Cardiac muscle cell (in vitro differentiated cells and primary cell): ENCODE results near the gene BEST3. TPM values are rescaled to one million over a fixed set of nuclear protein-coding genes. Genes with fewer than 3 reads are reported as not detected.

ENCODE experiments used
- DNase-seq, 2 donors: peaks; one replicate each; pipeline versions ENCODE4 v3.0.0 to v3.0.0-alpha.2; 2010 to 2017; ENCODE audit warnings: low read depth in 1 of 2, low spot score in 1 of 2
- H3K27ac ChIP-seq: fragments of 200-600 bp; sonication (generic); 2 replicates; pipeline ENCODE4 v1.5.1; 2016
- H3K27me3 ChIP-seq: fragments of 200-600 bp; sonication (generic); 2 replicates; pipeline ENCODE4 v1.6.0; 2016; ENCODE audit warnings: control low read depth
- H3K36me3 ChIP-seq: fragments of 200-600 bp; sonication (generic); 2 replicates; pipeline ENCODE4 v1.5.1; 2016; ENCODE audit warnings: control low read depth
- H3K4me1 ChIP-seq: fragments of 200-600 bp; sonication (generic); 2 replicates; pipeline ENCODE4 v1.8.1; 2017; ENCODE audit warnings: low read depth, mild to moderate bottlenecking, mixed run types
- H3K4me3 ChIP-seq: fragments of 200-600 bp; sonication (generic); 2 replicates; pipeline ENCODE4 v1.5.1; 2016; ENCODE audit warnings: mild to moderate bottlenecking
- H3K9me3 ChIP-seq: fragments of 200-600 bp; sonication (generic); 2 replicates; pipeline ENCODE4 v1.5.1; 2017; ENCODE audit warnings: low read depth, mild to moderate bottlenecking, control low read depth
- polyA plus RNA-seq: library from polyadenylated mRNA; unstranded; fragments of >200 nt; fragmentation: Nextera tagmentation; extraction: Ambion mirVana; gene quantifications from 2 replicates; pipeline ENCODE4 v1.2.1, GENCODE V29; 2016
- total RNA-seq: library from RNA; depleted of rRNA; stranded (reverse); fragments of >200 nt; gene quantifications from 2 replicates; pipeline ENCODE4 v1.2.3, GENCODE V29; 2016
- TF ChIP-seq, protein P1 (sequence below): IDR thresholded peaks from 2 replicates; pipeline ENCODE4 v1.5.1; 2012; ENCODE audit warnings: low read depth, mild to moderate bottlenecking, low read length

BEST3 gene
- total and polyA plus RNA-seq, 2 experiments from 2014 or later: not detected

GRCh38 chr12:69714542-69714941 lies 15.4 kb upstream of the BEST3 start:
- H3K4me1 ChIP-seq: peaks cover 16% of the 10 kb centered on the region
- no peak for DNase-seq

GRCh38 chr12:69712826-69713225 lies 13.7 kb upstream of the BEST3 start:
- Histone ChIP-seq H3K9me3 (no peaks in the 10 kb centered on the region), H3K4me1 (no peaks in the 10 kb centered on the region), H3K36me3 (no peaks in the 10 kb centered on the region), H3K27ac (no peak overlapping the region), H3K27me3 (no peaks in the 10 kb centered on the region), H3K4me3 (no peak overlapping the region)
- no peak for DNase-seq
- TF ChIP-seq, protein P1, sequence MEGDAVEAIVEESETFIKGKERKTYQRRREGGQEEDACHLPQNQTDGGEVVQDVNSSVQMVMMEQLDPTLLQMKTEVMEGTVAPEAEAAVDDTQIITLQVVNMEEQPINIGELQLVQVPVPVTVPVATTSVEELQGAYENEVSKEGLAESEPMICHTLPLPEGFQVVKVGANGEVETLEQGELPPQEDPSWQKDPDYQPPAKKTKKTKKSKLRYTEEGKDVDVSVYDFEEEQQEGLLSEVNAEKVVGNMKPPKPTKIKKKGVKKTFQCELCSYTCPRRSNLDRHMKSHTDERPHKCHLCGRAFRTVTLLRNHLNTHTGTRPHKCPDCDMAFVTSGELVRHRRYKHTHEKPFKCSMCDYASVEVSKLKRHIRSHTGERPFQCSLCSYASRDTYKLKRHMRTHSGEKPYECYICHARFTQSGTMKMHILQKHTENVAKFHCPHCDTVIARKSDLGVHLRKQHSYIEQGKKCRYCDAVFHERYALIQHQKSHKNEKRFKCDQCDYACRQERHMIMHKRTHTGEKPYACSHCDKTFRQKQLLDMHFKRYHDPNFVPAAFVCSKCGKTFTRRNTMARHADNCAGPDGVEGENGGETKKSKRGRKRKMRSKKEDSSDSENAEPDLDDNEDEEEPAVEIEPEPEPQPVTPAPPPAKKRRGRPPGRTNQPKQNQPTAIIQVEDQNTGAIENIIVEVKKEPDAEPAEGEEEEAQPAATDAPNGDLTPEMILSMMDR: no peak

More at GRCh38 chr12:69714542-69714941, 15.4 kb upstream of the BEST3 start:
- no peak overlapping the region for H3K27ac ChIP-seq
- H3K4me3 ChIP-seq: no peak overlapping the region
- TF ChIP-seq, protein P1: no peak
- H3K9me3 ChIP-seq: no peaks in the 10 kb centered on the region
- H3K27me3 ChIP-seq: no peaks in the 10 kb centered on the region
- H3K36me3 ChIP-seq: no peaks in the 10 kb centered on the region

GRCh38 chr12:69708649-69709048 lies 9.5 kb upstream of the BEST3 start:
- no peaks in the 10 kb centered on the region for H3K4me1 ChIP-seq
- TF ChIP-seq, protein P1: peak; percentile 12
- no peak overlapping the region for H3K27ac ChIP-seq
- no peaks in the 10 kb centered on the region for H3K9me3 ChIP-seq
- H3K4me3 ChIP-seq: no peak overlapping the region
- no peaks in the 10 kb centered on the region for H3K27me3 ChIP-seq
- no peaks in the 10 kb centered on the region for H3K36me3 ChIP-seq
- DNase-seq: no peak

GRCh38 chr12:69704357-69704756 lies 5.3 kb upstream of the BEST3 start:
- H3K27ac ChIP-seq: no peak overlapping the region
- H3K36me3 ChIP-seq: no peaks in the 10 kb centered on the region
- H3K4me3 ChIP-seq: no peak overlapping the region
- no peaks in the 10 kb centered on the region for H3K27me3 ChIP-seq
- TF ChIP-seq, protein P1: no peak
- no peak for DNase-seq
- H3K4me1 ChIP-seq: no peaks in the 10 kb centered on the region
- H3K9me3 ChIP-seq: no peaks in the 10 kb centered on the region

DNA sequence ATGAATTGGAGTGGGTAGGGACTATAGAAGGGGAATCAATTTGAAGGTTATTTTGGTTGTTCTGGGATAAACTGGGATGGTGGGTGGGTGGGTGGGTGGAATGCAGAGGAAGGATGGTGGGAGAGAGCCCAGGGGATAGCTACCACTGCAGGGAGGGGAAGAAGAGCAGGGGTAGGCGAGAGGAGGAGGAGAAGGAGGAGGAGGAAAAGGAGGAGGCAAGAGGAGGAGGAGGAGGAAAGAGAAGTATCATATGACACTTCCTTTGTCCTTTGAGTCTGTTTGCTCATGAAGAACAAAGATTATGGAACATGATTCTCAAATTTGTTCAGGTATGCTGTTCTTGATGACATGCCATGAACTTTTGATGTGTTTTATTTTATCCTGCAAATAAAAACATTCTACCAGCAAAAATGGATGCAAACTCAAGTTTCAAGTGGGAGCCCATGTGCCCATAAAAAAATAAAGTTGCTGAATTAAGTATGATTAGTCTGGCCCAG lies 4.1 kb upstream of the BEST3 start:
- Histone ChIP-seq H3K27me3 (no peaks in the 10 kb centered on the region), H3K9me3 (no peaks in the 10 kb centered on the region), H3K4me1 (no peaks in the 10 kb centered on the region), H3K4me3 (no peak overlapping the region), H3K27ac (no peak overlapping the region), H3K36me3 (no peaks in the 10 kb centered on the region)
- DNase-seq: no peak
- TF ChIP-seq, protein P1: no peak

GRCh38 chr12:69701826-69702225 lies 2.7 kb upstream of the BEST3 start:
- Histone ChIP-seq H3K27ac (no peak overlapping the region), H3K27me3 (no peaks in the 10 kb centered on the region)
- TF ChIP-seq, protein P1: no peak

More at GRCh38 chr12:69701826-69702225, 2.7 kb upstream of the BEST3 start:
- H3K36me3 ChIP-seq: no peaks in the 10 kb centered on the region
- DNase-seq: no peak
- H3K4me1 ChIP-seq: no peaks in the 10 kb centered on the region
- H3K9me3 ChIP-seq: no peaks in the 10 kb centered on the region
- H3K4me3 ChIP-seq: no peak overlapping the region
